GM19452 (cell line): ENCODE results near the gene FNBP1L.

Experiments used
- ATAC-seq: cut with Tn5 transposase; IDR thresholded peaks from one replicate; pipeline ENCODE4 v1.9.1; 2021; ENCODE audit not compliant: unreplicated experiment

The FNBP1L gene

DNA sequence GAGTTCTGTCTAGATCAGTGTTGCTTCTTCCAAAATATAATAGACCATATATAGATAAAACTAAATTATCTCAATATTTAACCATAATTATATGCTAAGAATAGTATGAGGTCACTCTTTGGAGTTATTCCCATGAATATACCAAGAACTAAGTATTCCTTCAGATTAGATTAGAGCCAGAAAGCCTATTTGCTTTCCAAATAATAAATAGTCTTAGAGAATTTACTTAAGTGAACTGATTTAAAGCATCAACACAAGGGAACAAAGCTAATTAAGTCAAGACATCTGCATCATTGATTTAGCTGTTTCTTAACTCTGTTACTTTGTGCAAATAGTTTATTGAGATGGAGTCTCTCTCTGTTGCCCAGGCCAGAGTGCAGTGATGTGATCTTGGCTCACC is 35.7 kb downstream of the FNBP1L start:
- ATAC-seq = no peak

DNA sequence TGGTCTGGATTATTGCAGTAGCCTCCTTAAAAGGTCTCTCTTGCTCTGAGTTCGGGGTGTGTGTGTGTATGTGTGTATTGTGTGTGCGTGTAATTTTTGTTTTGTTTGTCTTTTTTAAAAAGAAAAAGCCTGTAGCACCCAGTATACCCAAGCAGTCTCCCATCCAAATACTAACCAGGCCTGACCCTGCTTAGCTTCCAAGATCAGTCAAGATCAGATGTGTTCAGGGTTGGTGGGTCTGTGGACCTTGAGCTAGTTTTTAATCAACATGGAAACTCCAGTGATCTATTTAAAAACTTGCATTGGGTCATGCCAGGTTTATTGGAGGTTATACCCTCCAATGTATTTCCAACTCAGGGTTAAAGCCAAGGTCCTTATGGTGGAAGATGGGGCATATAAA is 40.3 kb downstream of the FNBP1L start:
- ATAC-seq = no peak

DNA sequence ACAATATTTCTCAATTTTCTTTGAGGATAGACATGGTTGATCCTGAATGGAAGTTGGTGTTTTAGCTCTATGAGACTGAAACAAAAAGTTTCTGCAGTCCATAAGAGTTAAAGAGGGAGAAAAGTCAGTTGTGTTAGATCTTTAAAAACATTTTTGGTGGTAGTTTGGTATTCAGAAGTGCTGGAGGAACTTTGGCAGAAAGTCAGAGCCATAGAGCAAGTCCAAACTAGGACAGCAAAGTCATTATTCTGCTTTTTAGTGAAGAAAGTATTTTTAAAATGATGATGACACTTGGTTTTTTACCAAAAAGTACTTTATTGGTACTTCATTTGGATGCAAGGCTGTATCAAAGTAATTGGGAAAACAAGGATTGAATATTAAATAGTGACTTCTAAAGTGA is 41.8 kb downstream of the FNBP1L start:
- ATAC-seq = no peak

DNA sequence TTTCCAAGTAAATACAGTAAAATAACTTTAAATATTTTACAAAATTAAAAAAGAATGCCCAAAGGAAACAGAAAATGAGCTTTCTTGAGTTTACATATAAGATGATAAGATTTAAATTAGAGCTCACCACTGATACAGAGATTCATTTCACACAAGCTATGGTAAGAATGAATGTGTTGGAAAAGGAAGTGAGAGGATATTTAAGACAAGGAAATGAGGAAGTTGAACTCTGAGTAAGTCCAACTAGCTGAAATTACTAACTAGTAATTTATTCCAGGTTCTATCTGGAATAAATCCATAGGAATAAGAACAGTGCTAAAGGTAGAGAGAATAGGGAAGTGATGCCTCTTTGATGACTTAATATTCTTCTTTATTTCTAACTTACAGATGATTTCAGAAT is 42.4 kb downstream of the FNBP1L start:
- ATAC-seq = no peak

DNA sequence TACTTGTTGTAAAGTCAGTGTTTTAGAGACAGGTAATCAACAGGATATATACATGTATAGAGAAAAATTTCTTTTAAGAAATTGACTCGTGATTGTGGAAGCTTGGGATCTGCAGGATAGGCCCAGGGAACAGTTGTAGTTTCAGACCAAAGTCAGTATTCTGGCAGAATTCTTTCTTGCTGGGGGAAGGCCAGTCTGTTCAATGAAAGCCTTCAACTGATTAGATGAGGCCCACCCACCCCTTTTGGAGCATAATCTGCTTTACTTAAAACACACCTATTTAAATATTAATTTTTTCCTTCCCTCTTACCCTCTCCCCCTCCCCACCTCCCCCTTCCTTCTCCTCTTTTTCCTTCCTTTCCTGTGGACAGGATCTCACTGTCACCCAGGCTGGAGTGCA is 48.0 kb downstream of the FNBP1L start:
- ATAC-seq = no peak

DNA sequence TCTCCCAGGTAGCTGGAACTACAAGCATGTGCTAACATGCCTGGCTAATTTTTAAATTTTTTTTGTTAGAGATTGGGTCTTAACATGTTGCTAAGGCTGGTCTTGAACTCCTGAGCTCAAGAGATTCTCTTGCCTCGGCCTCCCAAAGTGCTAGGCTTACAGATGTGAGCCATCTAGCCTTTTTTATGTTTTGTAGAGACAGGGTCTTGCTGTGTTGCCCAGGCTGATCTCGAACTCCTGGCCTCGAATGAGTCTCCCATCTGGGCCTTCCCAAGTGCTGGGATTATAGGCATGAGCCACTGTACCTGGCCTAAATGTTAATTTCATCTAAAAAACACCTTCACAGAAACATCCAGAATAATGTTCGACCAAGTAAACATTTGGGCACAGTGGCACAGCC is 48.6 kb downstream of the FNBP1L start:
- ATAC-seq = no peak

DNA sequence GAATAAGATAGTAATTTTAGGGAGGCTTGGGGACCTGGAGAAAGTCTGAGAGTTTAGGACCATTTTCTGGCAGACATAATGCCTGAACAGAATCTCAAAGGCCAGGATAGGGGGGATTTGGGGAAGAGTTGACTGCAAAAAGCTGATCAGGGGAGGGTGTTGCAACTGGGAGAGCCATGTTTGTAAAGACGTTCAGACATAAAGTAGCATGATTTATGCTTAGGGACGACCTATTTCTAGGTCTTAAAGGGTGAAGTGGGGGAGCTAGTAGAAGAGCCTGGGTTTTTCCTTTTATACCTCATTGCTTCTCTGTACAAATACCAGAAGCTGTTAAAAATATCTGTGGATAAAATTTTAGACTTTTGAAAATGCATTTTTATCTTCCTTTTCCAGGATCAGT is 51.2 kb downstream of the FNBP1L start:
- no peak for ATAC-seq

DNA sequence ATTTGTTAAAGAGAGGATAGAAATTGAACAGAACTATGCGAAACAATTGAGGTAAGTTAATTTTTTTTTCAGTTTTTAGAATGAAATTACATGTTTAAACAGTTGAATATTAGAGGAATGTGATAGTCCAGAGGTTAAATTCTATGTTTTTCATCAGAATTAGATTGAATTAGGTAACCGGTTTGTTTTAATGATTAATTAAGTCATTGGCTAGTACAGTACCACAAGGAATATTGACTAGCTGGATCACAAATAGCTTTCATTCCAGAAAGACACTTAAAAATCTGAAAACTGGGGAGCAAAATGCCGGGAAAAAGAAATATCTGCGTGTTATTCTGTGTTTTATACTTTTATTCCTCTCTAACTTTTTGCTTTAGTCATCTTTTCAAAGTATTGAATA is 51.6 kb downstream of the FNBP1L start:
- ATAC-seq = no peak

DNA sequence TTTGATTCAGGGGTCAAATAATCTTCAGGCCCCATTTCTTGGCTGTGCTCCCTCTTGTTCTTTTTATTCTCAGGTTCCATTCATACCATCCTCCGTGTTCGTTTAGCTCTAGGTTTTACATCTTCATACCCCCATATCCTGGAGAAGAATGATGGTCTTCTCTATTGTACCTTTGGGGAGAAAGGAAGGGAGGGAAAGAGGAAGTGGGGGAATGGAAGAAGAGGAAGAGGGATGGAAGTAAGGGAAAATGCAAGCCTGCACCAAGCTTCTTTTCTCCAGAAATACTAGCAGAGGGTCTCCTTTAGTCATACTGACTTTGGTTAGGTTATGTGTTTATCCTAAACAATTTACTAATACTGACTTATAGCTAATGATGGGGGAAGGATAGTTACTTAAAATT is 52.4 kb downstream of the FNBP1L start:
- no peak for ATAC-seq

DNA sequence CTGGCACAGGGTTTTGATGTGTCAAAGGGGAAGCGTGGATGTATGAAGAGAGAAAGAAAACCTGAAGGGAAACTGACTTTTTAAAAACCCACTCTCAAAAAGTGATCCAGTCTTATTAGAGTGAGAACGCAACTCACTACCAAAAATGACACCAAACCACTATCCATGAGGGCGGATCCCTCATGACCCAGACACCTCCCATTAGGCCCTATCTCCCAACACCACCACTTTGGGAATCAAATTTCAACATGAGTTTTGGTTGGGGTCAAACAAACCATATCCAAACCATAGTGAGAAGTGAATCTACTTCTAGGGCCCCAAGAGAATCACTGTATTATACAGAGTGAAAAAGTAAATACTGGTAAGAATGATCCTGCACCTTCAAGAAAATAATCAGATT is 53.5 kb downstream of the FNBP1L start:
- ATAC-seq = no peak

DNA sequence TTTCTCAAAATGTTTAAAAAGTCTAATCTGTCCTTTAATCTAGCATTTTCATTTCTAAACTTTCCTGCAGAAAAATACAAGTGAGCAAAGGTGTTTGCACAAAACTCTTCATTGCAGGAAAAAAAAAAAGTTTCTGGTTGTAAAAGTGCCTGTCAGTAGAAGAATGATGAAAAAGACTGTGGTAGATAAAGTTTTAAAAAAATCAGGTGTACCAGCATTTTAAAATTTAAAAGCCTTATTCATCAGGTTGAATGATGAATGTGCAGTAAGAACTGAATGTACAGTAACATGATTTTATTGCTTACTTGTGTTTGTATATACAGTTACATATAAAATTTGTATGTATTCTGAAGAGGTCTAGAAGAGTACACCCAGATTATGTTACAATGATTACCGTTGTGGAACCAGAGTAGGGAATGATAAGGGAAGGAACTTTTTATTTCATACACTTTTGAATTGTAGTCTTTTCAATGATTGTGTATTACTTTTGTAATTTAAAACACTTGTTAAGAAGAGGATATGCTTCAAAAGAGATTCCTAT is 54.0 kb downstream of the FNBP1L start:
- ATAC-seq = no peak

DNA sequence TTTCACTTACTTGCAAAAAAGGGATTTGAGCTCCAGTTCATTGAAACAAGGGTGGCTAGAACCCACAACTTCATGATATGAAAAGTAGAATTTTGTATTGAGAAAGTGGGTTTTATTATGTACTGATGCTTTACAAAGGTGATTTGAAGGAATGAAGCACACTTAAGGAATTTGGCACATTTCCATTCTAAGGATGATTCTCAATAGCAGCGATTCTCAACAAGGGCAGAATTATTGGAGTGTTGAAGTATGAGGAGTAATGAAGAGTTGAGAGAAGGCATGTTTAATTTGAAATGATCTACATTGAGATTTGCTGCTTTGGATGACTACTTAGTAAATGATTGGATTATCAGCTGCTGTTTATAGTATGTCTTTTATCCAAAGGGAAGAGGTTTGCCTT is 54.7 kb downstream of the FNBP1L start:
- ATAC-seq = no peak

DNA sequence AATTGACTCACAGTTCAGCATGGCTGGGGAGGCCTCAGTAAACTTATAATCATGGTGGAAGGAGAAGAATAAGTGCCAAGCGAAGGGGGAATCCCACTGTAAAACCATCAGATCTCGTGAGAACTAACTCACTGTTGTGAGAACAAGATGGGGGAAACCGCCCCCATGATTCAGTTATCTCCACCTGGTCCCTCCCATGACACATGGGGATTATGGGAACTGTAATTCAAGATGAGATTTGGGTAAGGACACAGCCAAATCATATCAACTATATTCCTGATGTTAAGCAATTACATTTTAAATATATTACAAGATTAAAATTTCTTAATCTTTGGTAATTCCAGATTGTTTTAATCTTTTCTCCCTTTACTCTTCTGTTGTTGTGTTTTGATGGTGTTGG is 55.2 kb downstream of the FNBP1L start:
- ATAC-seq = no peak

DNA sequence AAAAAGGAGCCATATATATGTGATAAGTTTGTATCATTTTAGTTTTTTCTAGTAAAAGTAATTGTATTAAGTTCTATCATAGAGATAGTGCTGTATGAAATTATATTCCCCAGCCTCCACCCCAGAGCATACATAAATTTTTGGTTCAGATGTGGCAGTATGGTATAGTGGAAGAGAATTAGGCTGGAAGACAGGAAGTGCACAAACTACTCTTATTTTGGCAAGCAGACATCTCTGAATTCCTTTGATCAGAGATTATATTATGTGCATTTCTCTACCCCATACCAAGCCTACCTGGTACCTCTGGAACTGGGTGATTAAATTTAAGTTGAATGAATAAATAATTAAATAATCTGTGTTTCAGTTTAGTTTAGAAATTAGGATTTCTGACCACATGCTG is 55.9 kb downstream of the FNBP1L start:
- no peak for ATAC-seq

DNA sequence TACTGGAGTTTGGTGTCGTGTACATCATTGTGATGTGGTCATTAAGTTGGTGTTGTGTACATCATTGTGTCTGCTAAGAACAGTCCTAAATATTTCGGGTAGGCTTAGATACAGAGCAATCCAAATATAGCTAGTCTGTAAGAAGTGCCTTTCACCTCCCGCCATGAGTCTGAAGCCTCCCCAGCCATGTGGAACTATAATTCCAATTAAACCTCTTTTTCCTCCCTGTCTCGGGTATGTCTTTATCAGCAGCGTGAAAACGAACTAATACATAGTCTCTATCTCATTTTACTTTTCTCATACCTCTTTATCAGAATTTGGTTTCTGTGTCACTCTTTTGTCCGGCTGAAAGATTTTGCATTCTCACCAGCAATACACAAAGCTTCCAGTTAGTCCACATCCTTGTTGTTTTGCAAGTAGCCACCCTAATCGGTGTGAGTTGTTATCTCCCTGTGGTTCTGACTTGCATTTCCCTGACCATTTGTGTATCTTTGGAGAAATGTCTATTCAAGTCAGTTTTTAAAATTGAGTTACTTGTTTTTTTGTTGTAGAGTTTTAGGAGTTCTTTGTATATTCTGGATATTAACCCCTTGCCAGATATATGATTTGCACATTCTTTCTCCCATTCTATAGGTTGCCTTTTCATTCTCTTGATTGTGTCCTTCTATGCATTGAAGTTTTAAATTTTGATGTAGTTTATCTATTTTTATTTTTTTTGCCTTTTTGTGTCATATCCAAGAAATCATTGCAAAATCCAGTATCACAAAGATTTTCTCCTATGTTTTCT is 56.5 kb downstream of the FNBP1L start:
- ATAC-seq = no peak

DNA sequence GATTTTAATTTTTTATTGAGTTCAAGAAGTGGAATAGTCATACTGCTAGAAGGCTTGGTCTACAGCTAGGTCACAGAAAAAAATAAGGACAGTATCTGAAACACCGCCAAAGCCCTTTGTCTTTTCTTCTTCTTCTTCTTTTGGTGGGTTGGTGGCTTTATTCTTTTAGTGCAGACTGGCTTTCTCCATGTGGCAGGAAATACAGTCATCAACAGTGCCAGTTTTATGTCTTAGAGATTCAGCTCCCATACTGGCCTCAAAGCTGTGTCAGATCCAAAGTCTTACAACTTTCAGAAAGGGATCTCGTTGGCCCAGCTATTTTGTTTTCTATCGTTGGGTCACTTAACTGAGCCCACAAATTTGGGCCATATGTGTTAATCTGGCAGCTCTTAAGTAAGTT is 58.2 kb downstream of the FNBP1L start:
- no peak for ATAC-seq

DNA sequence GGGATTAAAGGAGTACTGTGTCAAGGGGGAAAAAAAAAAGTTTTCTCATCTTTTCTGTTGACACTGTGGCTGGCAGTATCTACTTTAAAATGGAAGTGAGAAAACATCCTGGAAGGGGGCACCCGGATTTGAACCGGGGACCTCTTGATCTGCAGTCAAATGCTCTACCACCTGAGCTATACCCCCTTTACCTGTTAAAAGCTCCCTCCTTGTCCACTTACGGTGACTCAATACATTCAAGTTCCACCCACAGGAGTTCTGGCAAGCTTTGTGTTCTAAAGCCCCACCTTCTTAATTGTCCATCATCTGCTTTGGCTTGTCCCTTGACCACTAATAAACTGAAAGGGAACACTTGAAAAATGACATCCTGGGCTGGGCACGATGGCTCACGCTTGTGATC is 68.2 kb downstream of the FNBP1L start:
- ATAC-seq = no peak

DNA sequence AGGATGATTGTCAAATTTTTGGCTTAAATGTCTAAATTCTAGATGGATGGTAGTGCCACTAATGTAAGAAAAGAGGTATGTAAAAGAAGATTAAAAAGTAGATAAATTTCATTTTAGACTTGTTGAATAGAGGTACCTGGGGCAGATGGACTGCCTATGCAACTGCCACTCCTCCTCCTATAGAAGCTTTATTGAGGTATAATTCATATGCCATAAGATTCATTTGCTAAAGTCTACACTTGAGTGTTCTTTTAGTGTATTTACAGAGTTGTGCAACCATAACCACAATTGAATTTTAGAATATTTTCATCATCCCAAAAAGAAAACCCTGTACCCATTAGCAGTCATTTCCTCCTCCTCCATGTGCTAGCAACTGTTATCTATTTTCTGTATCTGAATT is 70.6 kb downstream of the FNBP1L start:
- no peak for ATAC-seq

DNA sequence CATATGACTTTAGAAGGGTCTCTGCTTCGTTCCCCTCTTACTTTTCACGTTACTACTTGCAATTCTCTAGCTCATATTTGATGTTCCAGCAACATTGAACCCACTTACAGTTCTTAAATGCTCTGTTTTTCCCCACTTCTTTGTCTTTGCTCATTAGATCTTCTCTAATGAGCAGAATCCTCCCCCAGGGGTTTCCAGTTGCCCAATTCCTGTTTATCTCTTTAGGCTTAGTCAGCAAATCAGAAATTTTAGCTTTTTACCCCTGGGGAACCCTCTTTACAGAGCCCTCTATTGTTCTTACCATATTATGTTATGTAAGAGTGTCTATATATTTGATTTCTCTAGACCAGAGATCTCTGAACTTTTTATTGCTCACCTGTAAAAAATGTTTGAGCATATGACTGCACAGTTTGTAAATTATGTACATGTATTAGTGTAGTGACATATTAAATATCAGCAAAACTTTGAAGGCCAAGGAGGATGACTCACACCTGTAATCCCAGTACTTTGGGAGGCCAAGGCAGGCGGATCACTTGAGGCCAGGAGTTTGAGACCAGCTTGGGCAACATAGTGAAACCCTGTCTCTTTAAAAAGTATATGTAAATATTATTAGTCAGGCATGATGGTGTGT is 71.4 kb downstream of the FNBP1L start:
- ATAC-seq = no peak

DNA sequence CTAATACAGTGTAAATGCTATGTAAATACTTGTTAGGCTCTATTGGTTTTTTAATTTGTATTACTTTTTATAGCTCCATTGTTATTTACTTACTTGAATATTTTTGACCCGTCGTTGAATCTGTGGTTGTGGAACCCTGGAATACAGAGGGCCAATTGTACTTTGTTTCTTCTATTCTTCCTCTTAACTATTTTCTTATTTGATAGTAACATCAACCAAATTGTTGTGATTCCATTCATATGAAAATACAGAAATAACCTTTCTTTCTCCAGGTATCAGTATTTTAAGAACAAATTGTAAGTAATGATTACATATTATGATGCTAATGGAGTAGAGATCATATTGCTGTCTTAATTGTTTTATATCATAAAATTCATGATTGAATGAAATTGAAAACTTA is 73.7 kb downstream of the FNBP1L start:
- ATAC-seq = no peak

DNA sequence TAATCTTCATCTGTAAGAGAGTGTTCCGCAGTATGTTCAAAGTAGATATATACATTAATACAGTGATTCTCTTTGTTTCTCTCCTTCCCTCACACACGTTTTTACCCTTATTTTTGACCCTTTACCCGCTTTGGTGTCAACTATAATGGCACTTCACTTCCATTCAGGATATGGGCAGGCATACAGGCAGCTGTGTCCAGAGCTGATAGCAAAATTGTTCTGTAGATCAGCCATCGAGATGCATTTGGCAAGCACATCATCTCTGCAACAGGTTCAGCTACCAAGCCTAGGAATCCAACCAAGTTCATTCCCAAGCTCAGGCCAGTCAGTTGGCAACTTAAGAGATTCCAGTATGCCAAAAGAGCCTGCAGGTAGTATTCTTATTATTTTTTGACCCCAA is 74.8 kb downstream of the FNBP1L start:
- no peak for ATAC-seq

DNA sequence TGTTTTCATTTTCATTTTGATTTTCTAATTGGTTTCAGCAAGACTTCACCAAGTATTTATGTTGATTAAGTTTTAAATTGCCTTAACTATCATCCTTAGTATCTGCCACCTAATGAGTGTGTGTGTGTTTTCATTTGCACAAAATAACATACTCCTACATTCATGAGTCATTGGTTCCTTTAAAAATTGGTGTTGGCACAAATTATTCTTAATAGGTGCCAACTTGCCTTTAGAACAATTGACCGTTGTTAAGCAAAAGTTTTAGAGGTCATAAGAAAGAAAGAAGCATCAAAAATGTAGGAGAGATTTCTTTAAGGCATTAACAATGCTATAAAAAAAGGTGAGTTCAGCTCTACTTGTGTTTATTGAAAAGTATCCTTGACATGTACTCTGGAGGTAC is 77.5 kb downstream of the FNBP1L start:
- ATAC-seq = no peak

DNA sequence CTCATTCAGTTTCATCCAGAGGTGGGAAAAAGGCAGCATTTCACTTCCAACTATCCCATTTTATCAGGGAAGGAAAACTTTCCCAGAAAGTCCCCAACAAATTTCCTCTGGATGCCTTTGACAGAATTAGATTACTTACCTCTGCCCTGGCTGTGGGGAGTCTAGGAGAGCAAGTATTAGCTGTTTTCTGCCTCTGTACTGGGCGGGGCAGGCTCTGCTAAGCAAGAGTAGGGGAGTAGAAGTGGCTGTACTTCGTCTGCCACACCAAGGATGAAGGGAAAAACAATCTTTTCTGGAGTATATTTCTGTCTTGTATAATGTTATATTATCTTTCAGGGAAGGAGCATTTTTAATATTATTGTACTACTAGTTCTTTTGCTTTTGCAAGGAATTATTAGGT is 78.5 kb downstream of the FNBP1L start:
- no peak for ATAC-seq
